ENCODE data around the gene C6orf120. TPM values are rescaled to one million over a fixed set of nuclear protein-coding genes. Genes with fewer than 3 reads are reported as not detected.
A peak's percentile ranks its signal among the peaks of the same experiment; 100 is the strongest.

C6orf120 gene
- total RNA-seq, 1 donor from 2014 or later = 13.6 TPM

GRCh38 chr6:169722362-169723199 is 20.7 kb downstream of the C6orf120 start:
- intact Hi-C loops (cut with DNase I) = loop anchor here (1.0 to 10.0 kb wide), 3 partner anchors 20 to 832 kb away; partner anchors contain the start of genes C6orf120, DYNLT2, ERMARD and PSMB1
- DNase-seq (ENCODE audit: low spot score) = no peak

DNA sequence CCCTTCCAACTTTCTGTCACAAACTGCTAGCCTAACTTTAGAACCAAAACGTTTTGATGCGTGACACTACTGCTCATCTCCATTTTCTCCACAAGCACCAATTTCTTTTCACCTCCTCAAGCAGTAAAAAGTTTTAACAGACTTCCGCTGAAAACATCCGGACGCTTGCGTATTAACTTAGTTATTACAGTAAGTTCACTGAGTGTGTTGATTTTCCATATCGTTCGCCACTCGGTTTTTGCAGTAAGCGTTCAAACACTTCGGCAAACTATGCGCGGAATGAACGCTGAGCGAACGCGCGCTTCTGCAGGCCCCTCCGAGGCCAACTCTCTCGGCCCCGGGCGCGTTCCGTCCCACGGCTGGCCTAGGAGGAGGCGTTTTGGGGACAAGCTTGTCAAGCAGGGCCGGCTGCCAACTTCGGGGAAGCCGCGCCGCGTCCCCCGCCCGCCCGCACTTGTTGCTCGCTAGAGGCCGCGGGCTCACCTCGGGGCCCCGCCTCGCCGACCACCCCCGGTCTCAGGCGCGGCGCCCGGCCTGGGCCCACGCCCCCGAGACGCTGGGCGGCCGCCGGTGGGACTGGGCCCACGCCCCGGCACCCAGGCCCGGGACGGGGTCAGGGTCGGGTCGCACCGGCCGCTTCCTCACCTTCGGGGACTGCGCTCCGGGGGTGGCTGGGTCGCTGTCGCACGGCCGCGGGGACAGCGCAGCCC is 21.4 kb downstream of the C6orf120 start:
- DNase-seq (ENCODE audit: low spot score) = peak; percentile 89
- intact Hi-C loops (cut with DNase I) = loop anchor here (1.0 to 10.0 kb wide), 3 partner anchors 21 to 831 kb away; partner anchors contain the start of genes C6orf120, DYNLT2, ERMARD and PSMB1

- DNase-seq (ENCODE audit: low spot score) = no peak
- intact Hi-C loops (cut with DNase I) = loop anchor here (1.0 to 10.0 kb wide), 3 partner anchors 21 to 831 kb away; partner anchors contain the start of genes C6orf120, DYNLT2, ERMARD and PSMB1
Observed at GRCh38 chr6:169723991-169724493, 22.1 kb downstream of the C6orf120 start.

- intact Hi-C loops (cut with DNase I) = loop anchor here (10.0 kb wide), 1 partner anchor 830 kb away; the partner anchor contains the start of genes PSMB1 and TBP
- peak; percentile 80 for DNase-seq (ENCODE audit: low spot score)
Observed at GRCh38 chr6:169724494-169725124, 22.7 kb downstream of the C6orf120 start, which contains the start of gene PHF10. Gene PHF10, minus strand, starts transcription at chr6:169724500. Its CDS starts 569 bp downstream, at chr6:169723931.

- no peak for DNase-seq (ENCODE audit: low spot score)
- intact Hi-C loops (cut with DNase I) = loop anchor here (10.0 kb wide), 1 partner anchor 829 kb away; the partner anchor contains the start of genes PSMB1 and TBP
Observed at GRCh38 chr6:169725125-169726048, 23.5 kb downstream of the C6orf120 start.

- intact Hi-C loops (cut with DNase I) = loop anchor here (10.0 kb wide), 1 partner anchor 829 kb away; the partner anchor contains the start of genes PSMB1 and TBP
- DNase-seq (ENCODE audit: low spot score) = no peak
Observed at GRCh38 chr6:169726049-169726400, 24.1 kb downstream of the C6orf120 start.

DNA sequence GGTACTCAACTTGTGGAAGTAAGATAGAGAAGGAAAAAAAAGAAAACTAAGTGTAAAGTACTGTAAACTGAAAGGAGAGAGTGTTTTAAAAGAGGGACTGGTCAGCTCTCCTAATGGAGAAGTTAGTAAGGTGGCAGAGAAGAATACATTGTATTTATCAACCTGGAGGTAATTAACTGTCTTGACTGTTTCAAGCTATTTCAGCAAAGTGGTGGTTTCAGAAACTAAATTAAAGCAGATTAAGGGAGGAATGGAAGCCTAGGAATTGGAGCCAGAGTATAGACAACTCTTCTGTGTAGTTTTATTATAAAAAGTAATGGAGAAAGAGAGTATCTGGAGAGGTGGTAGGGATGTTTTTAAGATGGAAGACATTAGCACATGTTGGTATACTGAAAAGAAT is 25.0 kb downstream of the C6orf120 start:
- no peak for DNase-seq (ENCODE audit: low spot score)
- intact Hi-C loops (cut with DNase I) = loop anchor here (10.0 kb wide), 1 partner anchor 828 kb away; the partner anchor contains the start of genes PSMB1 and TBP

DNA sequence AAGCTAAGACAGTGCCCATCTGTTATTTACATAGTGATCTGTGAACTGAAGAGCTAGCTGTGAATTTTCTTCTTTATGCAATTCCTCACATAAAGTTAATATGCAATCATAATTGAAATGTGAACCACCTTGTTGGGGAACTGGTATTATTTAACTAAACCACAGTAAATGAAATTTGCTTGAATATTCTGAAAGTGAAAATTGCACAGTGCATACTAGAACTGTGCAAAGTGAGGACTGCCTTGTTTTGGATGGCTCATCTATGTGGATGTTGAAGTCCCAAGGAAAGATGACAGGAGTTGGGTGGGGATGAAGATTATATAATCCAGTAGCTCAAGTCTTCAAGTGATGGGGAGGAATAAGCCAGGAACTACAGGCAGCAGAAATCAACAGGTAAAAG is 28.0 kb downstream of the C6orf120 start:
- no peak for DNase-seq (ENCODE audit: low spot score)
- intact Hi-C loops (cut with DNase I) = loop anchor here (10.0 kb wide), 1 partner anchor 825 kb away; the partner anchor contains the start of genes PSMB1 and TBP

DNA sequence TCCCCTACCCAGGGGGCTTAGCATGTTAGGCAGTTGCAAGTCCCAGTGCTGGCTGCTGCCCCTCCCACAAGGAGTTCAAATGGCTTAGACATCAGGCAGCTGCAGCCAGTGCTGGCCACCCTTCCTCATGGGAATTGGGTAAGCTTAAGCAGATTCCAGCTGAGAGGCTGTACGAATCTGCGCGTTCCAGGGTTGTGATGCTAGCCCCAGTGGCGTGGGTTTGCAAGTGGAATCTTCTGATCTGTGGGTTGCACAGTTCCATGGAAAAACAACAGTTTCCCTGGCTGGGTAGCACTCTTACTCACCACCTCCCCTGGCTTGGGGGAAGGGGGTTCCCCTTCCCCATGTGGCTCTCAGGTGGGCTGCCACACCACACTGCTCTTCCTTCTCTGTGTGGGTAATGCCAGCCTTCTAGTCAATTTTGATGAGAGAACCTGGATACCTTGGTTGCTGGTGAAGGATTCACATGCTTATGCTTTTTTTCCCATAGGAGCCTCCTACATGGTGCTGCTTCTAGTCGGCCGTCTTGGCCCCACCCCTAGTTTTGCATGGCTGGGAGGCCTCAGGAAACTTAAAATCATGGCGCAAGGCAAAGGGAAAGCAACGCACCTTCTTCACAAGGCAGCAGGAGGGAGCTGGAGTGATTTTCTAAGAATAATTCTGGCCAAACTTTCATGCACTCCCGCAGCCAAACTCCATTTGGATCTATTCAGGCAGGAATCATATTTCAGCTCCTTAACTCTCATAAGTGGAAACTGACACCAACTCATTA is 36.5 kb downstream of the C6orf120 start:
- no peak for DNase-seq (ENCODE audit: low spot score)
- intact Hi-C loops (cut with DNase I) = no loop called here

- DNase-seq (ENCODE audit: low spot score) = no peak
- intact Hi-C loops (cut with DNase I) = no loop called here
Observed at GRCh38 chr6:169738976-169739529, 37.1 kb downstream of the C6orf120 start.

DNA sequence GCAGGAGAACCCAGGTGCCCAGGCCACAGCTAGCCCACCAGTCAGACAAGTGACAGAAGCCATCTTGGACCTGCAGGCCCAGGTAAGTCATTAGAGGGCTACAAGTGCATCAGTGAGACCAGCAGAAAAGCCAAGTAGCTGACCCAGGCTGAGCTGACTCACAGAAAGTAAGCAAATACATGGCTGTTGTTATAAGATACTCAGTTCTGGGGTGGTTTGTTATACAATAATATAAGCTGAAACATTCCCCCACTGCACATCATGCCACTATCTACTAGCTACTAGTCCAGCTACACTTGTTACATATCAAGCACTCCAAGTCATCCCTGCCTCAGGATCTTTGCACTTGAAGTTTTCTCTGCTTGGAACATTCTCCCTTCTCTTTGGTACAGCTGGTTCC is 39.4 kb downstream of the C6orf120 start:
- intact Hi-C loops (cut with DNase I) = no loop called here
- DNase-seq (ENCODE audit: low spot score) = no peak

- DNase-seq (ENCODE audit: low spot score) = no peak
- intact Hi-C loops (cut with DNase I) = no loop called here
Observed at GRCh38 chr6:169745405-169745804, 43.5 kb downstream of the C6orf120 start.

- no peak for DNase-seq (ENCODE audit: low spot score)
- intact Hi-C loops (cut with DNase I) = no loop called here
Observed at GRCh38 chr6:169746556-169746955, 44.6 kb downstream of the C6orf120 start.

DNA sequence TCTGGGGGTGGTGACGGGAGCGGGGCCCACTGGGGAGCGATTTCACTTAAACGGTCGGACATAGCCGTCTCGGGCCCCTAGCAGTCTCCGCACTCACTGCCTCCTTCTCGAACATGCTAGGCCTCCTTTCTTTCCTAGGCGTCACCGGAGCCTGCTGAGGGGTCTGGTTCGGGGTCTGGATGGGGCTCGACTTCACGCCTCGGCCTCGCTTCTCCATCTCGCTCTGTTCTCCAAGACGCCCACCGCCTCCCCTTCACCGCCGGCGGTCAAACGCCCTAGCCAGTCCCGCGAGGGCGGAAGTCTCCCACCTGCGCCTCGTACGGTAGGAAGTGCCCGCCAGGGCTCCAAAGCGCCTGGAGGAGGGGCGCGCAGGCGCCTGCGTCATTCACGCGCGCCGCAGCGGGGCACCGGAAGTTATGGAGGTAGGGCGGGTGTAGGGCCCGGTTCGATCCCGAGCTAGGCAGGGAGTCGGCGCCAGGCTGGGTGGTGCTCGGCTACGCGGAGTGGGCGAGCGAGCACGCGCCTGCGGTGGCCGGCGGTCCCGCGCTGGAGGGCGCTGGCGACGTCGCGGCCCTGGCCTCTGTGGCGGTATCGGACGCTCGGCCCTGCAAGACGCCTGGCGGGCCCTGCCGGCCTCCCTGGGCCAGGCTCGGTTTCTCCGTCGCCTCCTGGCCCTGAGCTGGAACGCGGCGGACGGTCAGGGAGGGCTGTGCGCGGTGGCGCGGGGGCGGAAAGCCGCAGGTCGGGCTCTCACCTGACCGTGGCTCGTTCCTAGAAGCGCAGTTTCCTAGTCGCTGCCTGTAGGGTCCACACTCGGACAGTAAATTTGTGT is 49.5 kb downstream of the C6orf120 start, which contains the start of the genes DYNLT2 and ERMARD:
Gene DYNLT2, minus strand, starts transcription at position 331 of the 832 bp plus-strand sequence. Its CDS starts 114 bp downstream, at position 217.
Gene ERMARD, plus strand, starts transcription at position 381 of the 832 bp plus-strand sequence. Its CDS starts 36 bp downstream, at position 417.
- intact Hi-C loops (cut with DNase I) = loop anchor here (1.0 to 5.0 kb wide), 3 partner anchors 28 to 801 kb away; partner anchors contain the start of genes C6orf120, PSMB1, TBP and WDR27
- peak; percentile 96 for DNase-seq (ENCODE audit: low spot score)

- intact Hi-C loops (cut with DNase I) = loop anchor here (5.0 kb wide), 1 partner anchor 800 kb away; the partner anchor contains the start of genes PSMB1 and TBP
- no peak for DNase-seq (ENCODE audit: low spot score)
Observed at GRCh38 chr6:169752074-169752623, 50.2 kb downstream of the C6orf120 start.
